Hindlimb muscle (tissue), 1 donor: ENCODE measurements around the gene GAPDH. TPM values are rescaled to one million over a fixed set of nuclear protein-coding genes. Genes with fewer than 3 reads are reported as not detected.
"Not testable (repeated sequence)": the region's sequence is repeated elsewhere in the genome, so short reads cannot be mapped to it uniquely, and the experiment has no call there.

Experiments used
- DNase-seq: peaks from one replicate; pipeline ENCODE4 v3.0.0-alpha.2; 2013
- polyA plus RNA-seq: library from polyadenylated mRNA; unstranded; fragments of 120-200 nt; gene quantifications from one replicate; pipeline ENCODE4 v1.2.1, GENCODE V29; 2013; ENCODE audit not compliant: insufficient read length

Gene GAPDH
- polyA plus RNA-seq, 1 donor, result 5,261 TPM

DNA sequence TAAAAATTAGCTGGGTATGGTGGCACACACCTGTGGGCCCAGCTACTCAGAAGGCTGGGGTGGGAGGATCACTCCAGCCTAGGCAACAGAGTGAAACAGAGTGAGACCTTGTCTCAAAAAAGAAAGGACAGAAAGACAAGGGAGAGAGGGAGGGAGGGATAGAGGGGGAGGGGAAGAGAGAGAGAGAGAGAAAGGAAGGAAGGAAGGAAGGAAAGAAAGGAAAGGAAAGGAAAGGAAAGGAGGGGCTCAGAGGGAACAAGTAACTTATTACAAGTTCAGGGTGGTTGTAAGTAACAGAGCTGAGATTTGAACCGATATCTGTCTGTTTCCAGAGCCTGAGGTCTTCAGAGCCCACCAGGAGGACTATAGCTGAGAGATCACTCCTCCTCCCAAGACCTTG, 13.2 kb downstream of the GAPDH start:
- DNase-seq, result no peak

DNA sequence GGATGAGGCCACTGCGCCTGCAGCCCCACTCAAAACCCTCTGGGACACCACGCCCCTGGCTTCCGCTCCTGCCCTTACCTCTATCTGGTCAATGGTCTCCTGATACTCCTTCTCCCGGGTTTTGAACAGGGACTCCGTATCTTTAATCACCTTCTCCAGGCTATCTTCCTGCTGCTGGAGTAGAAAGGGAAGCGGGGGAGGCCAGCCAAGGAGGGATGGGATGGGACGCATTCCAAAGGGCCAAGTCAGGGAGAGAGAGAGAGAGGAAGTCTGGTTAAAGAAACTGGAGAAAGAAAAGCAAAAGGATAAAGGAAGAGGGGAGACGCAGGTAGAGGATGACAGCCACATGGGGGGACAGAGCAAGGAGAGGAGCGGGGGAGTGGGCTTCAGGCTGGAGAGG, 13.7 kb downstream of the GAPDH start:
- DNase-seq, result no peak

DNA sequence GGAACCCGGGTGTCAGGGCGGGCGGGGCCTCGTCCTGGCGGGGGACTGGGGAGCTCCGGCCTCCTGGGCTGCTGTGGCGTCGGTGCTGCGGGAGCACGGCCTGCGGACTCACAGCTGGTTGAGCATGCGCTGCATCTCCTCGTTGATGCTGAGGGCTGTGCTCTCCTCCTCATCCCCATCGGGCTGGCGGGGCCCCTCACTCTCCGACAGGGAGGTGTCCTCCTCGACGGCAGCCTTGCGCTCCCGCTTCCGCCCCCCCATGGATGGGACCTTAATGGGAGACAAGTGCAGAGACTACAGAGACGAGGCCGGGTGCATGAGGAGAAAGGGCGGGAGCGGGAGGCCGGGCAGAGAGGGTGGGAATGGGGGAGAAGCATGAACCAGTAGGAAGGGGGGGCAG, 14.2 kb downstream of the GAPDH start:
- no peak for DNase-seq

DNA sequence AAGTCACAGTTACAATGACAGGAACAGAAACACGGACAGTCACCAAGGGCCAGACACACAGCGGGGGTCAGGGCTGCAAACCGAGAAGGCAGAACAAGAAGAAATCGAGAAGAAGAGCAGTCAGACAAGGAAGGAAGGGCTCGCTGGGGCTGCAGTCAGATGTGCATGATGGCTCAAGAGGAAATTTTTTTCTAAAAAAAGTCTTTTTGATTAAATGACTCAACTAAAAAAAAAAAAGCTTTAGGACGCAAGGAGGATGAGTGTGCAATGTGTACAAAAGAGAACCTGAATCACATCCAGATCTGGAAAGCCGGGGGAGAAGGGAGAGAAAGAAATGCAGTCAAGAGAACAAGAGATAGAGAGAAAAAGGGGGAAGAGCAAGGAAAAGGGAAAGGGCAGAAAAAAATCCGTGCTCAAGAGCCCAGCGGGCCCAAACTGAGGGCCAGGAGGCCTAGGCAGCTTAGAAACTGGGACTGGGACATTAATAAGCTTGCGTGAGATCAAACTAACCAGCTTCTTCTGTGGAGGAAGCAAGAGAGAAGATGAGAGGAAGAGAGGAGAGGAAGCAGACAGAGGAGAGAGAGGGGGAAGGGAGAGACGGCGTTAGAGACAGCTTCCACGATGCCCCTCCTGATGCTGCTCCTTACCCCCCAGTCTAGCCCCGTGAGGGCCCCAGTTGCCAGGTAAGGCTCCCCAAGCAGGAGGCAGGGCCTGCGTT, 14.8 kb downstream of the GAPDH start:
- DNase-seq, result no peak

DNA sequence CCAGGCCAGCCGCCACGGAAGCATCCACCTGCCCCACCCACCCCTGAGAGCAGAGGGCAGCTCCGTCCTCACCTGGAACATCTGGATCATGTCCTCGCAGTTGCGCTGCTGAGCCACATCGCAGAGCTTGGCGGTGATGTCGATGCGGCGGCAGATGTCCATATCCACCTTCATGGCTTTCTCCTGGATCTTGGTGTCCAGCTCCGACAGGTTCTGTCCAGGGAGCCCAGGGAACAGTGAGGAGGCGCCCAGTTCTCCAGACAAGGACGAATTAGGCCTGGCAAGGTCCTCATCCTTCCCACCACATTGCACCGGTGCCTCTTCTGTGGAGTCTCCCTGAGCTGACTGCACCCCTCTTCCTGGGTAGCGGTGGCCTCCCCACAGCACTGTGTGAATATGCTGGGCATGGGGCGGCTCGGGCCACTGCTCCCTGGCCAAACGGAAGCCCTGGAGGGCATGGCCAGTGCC, 15.4 kb downstream of the GAPDH start:
- no peak for DNase-seq

DNA sequence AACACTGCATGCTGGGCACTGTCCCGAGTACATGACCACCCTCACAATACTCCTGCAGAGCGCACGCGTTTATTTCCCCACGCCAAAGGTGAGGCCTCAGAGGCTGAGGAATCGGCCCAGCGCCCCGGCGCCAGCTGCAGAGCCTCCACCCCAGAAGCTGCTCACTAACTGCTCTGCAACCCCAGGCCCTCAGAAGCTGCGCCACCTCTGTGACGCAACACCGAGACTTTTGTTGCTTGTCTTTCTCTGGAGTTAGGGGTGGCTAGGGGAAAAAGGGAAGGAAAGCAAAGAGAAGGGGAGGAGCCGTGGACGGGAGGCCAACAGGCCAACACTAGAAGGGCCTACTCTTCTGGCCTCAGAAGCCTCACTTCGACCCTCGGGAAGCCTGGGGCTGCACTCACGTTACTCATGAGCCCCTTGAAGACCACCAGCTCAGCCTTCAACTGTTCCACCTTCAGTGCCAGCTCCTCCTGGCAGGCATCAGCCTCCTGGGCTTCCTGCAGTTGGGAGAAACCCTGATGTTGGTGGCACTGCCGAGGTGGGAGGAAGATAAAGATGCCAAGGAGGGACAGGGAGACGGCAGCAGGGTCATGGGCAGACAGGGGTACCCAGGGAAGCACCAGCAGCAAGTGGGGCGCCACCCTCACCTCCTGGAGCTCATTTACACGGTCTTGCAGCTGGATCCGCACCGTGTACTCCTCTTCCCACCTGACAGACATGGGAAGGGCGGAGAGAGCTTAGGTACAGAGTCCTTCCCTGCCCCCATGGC, 16.2 kb downstream of the GAPDH start:
- DNase-seq, result no peak

DNA sequence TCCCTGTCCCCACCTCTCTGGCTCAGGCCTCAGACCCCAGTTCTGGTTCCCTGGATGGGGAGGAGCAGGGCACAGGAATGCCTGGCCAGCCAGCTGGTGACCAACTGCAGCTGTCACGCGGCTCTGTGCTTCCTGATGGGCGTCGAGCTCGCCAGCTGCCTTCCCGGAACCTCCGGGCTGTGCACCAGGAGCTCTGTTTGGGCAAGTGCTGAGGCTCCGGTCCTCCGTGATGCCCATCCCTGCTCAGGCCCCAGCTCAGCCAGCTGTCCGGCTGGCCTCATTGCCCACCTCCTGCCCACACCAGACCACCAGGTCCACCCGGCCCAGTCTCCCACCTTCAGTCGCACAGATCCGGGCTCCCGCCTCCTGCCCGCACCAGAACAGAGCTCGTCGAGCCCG, 16.7 kb downstream of the GAPDH start:
- no peak for DNase-seq

DNA sequence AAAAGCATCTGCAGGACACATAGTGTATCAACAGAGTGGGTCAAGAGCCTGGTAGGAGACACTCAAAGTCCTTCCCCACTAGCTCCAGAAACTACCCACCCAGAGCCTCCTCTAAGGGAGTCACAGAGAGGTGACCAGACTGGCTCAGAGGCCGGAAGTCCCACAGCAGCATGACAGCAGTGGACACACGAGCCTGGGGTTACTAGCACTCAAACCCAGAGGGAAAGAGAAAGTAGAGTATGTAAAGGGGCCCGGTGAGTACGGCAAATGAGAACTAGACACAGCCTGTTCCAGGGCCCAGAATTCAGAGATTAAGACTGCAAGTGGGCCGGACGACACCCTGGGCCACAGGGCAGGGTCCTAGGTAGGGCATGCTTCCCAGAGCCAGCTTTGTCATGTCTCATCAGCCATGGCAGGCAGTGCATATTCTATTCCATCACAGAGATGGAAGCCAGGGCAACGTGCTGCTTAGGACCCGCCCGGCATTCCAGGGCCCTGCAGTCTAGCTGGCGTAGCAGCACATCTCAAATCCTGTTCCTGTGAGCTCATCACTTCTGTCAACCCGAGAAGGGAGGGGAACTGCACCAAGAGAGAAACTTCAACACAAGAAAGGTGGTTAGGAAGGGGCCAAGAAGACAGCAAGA, 17.3 kb downstream of the GAPDH start:
- DNase-seq, result no peak

DNA sequence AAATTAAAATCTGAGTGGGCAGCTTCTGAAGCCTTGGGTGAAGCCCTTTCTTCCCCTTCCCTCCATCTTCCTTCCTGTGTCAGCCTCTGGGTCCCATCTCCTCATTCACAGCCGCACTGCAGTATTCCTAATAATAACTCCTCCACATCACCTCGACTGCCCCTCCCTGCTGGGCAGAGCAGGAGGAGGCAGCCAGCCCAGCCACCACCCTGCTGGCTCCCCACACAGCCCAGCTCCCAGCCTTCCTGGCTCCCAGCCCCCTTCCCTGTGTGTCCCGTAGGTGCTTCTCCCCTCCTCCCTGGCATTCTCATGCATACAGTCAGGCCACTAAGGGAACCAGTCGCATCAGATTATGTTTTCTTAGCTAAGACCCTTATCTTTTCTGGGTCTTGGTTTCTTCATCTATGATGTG, 17.8 kb downstream of the GAPDH start:
- DNase-seq, result no peak

DNA sequence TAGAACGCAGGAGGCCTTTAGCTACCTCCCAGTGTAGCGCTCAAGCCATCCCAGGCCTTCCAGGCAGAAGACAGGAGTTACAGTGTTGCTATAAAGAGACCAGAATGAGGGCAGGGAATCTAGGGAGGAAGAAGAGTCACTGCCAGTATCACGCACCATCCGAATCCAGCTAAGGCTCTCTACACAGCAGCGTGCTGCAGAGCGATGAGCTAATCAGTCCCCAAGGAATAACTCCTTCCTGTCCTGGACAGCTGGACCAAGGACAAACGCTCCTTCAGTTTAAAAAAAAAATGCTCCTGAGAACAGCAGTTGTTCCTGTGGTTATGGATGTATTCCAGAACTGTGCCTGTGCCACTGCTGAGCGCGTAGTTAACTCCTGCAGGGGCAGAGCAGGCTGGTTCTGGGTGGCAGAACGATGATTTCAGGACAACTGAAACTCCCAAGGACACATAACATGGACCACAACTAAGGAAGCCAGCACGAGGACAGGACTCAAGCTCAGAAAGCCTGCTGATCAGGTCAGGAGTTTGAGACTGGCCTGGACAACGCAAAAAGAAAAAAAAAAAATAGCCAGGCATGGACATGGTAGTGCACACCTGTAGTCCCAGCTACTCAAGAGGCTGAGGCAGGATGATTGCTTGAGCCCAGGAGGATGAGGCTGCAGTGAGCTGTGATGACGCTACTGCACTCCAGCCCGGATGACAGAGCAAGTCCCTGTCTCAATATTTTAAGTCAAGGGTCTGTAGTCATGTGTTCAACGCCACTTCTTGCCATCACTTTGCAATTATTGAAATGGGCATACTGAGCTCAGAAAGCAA, 18.9 kb downstream of the GAPDH start:
- DNase-seq, result no peak

DNA sequence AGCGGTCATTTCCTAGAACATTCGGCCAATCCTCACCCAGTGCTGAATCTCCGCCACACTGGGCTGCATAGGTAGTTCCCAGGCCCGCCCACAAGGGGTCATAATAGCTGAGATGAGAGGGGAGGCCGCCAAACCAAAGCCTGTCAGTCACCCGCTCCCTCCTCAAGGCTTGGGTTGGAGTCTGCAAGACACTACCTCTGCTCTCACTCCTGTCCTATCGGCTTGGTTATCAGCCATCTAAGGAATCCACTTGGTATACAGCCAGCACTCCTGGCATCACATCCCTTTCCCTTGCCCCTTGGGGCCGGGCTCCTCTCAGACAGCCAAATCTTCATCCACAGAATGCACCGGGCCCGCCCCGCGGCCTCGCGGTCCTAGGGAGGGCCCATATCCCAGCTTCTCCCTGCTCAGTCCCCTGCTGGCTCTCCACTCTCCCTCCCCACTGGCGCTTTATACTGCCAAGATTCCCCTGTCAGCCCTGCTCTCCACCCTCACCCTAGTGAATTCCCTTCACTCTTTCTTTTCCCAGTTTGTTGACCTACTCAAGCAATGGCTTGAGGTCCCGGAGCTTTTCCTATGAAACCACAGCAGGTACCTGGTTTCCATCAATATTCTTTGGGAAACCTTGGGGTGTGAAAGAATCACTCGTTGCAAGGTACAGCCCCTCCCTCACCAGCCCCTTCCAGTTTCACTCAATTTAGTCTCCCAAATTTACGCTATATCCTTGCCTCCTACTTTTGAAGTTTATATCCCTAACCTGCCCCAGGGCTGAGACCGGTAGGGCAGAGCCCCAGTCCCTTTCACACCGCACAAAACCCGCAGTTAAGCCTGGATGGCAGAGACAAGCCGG, 20.1 kb downstream of the GAPDH start:
- no peak for DNase-seq

DNA sequence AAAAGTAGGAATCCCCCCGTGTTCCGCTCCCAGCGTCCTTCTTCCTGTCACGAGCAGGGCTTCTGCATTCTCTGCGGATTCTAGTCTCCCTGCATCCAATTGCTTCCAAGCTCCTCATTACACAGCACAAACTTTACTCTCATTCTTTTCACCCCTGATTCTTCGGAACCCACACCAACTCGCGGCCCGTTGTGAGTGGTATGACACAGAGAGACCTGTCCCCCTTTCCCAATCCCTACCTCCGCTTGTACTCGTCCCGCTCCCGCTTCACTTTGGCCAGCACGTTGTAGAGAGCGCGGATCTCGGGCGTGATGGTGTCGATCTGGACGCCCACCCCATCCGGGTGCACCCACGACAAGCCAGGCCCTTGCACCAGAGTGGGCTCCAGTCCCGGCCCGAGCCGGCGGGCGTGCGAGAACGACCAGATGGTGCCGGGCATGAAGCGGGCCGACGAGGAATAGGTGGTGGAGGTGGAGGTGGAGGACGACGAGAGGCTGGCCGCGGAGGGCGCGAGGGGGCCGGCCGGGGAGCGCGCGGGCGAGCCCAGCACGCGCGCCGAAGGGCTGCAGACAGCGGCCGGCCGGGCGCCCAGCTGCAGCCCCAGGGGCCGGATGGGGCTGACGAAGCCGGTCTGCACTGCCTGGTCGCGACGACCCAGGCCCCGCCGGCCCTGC, 20.8 kb downstream of the GAPDH start:
- no peak for DNase-seq

DNA sequence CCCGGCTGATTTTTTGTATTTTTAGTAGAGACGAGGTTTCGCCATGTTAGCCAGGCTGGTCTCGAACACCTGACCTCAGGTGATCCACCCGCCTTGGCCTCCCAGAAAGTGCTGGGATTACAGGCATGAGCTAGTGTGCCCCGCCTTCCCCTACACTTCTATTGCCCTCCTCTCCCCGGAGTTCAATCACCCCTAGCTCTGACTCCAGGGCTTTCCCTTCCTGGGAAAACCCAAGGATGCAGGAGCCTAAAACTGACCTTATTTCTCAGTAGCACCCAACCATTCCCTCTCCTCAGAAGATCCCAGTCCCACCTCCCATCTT, 22.1 kb downstream of the GAPDH start:
- not testable (repeated sequence) for DNase-seq

DNA sequence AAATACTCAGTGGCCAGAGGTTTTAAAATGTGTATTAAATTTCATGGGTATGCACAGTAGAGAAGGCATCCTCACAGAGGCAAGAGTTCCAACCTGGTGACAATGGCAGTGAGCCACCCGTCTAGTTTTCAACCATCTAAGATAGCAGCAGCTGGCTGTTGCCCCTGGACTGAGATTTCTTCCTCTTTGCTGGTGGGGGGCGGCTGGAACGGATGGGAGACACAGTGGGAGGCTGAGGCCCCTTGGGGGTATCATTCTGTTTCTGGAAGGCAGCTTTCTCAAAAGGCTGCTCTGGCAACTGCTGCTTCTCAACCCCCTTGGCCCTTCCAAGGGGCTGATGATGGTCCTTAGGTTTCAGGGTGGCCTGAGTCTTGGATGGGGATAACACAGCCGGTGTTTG, 22.5 kb downstream of the GAPDH start:
- no peak for DNase-seq

DNA sequence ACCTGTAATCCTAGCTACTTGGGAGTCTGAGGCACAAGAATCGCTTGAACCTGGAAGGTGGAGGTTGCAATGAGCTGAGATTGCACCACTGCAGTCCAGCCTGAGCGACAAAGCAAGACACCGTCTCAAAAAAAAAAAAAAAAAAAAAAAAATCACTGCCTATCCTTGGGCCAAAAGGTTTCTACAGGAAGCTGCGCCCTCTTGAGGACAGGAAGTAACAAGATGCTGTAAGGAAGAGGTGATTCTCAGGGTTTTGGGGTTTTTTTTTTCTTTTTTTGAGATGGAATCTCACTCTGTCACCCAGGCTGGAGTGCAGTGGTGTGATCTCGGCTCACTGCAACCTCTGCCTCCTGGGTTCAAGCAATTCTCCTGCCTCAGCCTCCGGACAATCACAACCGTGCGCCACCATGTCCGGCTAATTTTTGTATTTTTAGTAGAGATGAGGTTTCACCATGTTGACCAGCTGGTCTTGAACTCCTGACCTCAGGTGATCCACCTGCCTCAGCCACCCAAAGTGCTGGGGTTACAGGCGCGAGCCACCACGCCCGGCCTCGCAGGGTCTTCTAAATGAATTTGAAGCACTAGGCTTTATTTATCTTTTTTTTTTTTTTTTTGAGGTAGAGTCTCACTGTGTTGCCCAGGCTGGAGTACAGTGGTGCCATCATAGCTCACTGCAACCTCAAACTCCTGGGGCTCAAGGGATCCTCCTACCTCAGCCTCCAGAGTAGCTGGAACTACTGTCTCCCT, 23.9 kb downstream of the GAPDH start:
- DNase-seq, result not testable (repeated sequence)

DNA sequence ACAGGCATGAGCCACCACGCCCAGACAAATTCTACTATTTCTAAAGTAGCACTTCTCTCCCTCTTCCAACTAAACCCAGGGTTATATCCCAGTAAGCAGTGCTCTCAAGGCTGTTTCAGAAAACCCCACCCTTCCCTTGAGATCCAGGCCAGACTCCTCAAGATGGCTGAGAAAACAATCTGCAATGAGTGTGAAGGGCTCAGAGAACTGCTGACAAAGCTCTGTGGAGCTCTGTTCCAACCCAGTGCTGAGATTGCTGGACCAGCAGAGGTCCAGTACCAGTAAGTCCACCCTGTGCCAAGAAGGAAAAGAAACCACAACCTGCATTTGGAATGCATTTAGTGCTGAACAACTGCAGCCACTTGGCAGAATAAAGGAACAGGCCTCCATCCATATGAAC, 25.2 kb downstream of the GAPDH start:
- no peak for DNase-seq

DNA sequence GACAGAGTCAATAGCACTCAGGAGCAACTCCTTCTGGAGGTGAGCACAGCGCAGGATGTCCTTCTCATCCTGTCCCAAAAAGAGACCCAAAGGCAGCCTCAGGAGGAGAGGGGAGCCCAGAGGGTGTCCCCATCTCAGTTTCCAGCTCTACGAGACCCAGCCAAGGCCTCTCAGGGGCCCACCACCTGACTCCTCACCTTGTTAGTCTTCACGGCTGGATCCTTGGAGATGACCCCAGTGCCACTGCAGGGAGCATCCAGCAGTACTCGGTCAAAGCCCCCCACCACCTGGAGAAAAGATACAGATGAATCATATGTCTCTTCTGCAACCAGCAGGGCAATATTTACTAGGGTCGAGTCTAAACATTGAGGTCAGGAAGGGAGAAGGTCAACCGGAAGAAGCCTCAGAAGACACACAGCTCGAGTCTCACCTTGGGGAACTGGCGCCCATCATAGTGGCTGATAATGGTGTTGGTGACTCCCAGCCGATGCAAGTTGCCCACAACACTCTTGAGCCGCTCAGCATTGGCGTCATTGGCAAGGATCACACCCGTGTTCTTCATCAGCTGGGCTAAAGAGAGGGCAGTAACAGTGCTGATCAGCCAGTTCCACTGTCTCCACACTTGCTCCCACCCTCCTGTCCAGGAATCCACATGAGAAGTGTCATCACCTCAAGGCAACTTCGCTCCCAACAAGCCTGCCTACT, 26.3 kb downstream of the GAPDH start:
- no peak for DNase-seq

DNA sequence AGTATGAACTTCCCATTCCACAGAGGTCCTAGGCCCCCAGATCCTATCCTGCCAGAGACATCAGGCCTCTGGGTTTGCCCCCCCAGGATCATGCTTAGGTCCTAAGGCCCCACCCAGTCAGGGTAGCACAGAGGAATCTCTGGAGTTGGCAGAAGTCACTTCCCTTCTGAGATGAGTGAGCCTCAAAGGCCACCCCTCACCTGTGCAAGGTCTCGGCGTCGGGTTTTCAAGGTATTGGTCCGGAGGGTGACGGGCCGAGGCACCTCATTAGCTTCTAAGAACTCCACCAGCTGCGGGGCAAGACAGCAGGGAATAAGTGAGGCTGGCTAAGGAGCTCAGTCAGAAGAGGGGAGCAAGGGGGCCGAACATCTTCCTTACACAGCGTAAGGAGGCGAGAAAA, 28.6 kb downstream of the GAPDH start:
- DNase-seq, result no peak

DNA sequence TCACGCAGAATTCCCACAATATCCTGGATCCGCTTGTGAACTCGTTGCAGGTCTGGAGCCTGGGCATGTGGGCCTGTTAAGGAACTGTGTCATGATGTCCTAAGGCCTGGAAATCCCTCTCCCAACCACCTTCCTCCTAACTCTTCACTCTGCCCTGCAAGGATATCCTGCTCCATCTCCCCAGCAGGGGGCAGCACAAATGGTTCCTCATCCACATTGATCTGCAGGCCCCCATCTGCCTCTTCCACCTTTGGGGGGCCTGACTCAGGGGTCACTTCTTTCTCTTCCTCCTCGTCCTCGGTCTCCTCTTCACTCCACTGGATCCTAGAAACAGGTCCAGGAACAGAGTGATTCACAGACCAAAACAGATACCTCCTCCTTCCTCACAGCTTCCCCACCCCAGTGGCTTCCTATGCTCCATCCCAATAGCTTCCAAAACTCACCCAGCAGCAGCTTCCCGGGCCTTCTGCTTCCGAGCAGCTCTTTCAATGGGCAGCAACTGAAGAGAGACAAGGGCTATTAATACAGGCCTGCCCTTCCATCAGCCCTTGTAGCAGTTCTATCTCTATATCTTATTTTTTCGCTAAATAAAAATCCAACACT, 29.2 kb downstream of the GAPDH start:
- no peak for DNase-seq
